ELF-1 (cell line): ENCODE measurements around the gene TUFT1.

ENCODE experiments used
- DNase-seq: peaks from one replicate; pipeline ENCODE4 v3.0.0-alpha.2; 2016; ENCODE audit warnings: low read depth, low spot score

The TUFT1 gene

GRCh38 chr1:151539321-151540020 is 638 bp upstream of the TUFT1 start:
- DNase-seq, result peak; percentile 91

- peak; percentile 64 for DNase-seq
These were observed 871 bp downstream of the TUFT1 start for GRCh38 chr1:151540982-151541377.

- no peak for DNase-seq
These were observed 1.6 kb downstream of the TUFT1 start for GRCh38 chr1:151541752-151542151.

GRCh38 chr1:151542710-151543129 is 2.6 kb downstream of the TUFT1 start:
- no peak for DNase-seq

- no peak for DNase-seq
These were observed 5.4 kb downstream of the TUFT1 start for GRCh38 chr1:151545542-151545941.

GRCh38 chr1:151546011-151546925 is 6.2 kb downstream of the TUFT1 start:
- no peak for DNase-seq

GRCh38 chr1:151547119-151547899 is 7.2 kb downstream of the TUFT1 start:
- peak; percentile 90 for DNase-seq

- DNase-seq, result no peak
These were observed 7.8 kb downstream of the TUFT1 start for GRCh38 chr1:151547900-151548230.

- DNase-seq, result no peak
These were observed 9.1 kb downstream of the TUFT1 start for GRCh38 chr1:151549199-151549598.

- no peak for DNase-seq
These were observed 13.6 kb downstream of the TUFT1 start for GRCh38 chr1:151553659-151554058.

- DNase-seq, result no peak
These were observed 15.9 kb downstream of the TUFT1 start for GRCh38 chr1:151556052-151556451.

GRCh38 chr1:151562661-151563060 is 22.6 kb downstream of the TUFT1 start:
- DNase-seq, result no peak

GRCh38 chr1:151563376-151563775 is 23.3 kb downstream of the TUFT1 start:
- no peak for DNase-seq

GRCh38 chr1:151565502-151566189 is 25.5 kb downstream of the TUFT1 start:
- DNase-seq, result no peak

- no peak for DNase-seq
These were observed 28.5 kb downstream of the TUFT1 start for GRCh38 chr1:151568626-151569088.

GRCh38 chr1:151570819-151571218 is 30.7 kb downstream of the TUFT1 start:
- DNase-seq, result no peak

- DNase-seq, result no peak
These were observed 34.7 kb downstream of the TUFT1 start for GRCh38 chr1:151574575-151575529.

- no peak for DNase-seq
These were observed 37.1 kb downstream of the TUFT1 start for GRCh38 chr1:151577173-151577572.

GRCh38 chr1:151578941-151579340 is 38.8 kb downstream of the TUFT1 start:
- no peak for DNase-seq
